K562 (cell line): ENCODE data around the gene NHLRC2. TPM values are rescaled to one million over a fixed set of nuclear protein-coding genes. Genes with fewer than 3 reads are reported as not detected.

Experiments
- ATAC-seq: fragments of 200-7000 bp; cut with Tn5 transposase; 3 replicates; pipeline ENCODE4 v1.9.1; 2020; ENCODE audit warnings: moderate library complexity
- BruUV-seq: library from RNA; stranded (reverse); fragments of 400-500 nt; replicated peaks from 2 replicates; lab custom pipeline; 2021; lab: Mats Ljungman, UMichigan
- CTCF ChIA-PET: fragments of 300-600 bp; formaldehyde crosslinking; extraction: SDS; loops from one replicate; lab custom pipeline; 2021; ENCODE audit warnings: low intra/inter-chr PET ratio; lab: Yijun Ruan, JAX
- POLR2A ChIA-PET: fragments of 300-600, 350-650 bp; sonication (Branson Sonifier 250); formaldehyde crosslinking; extraction: SDS; loops from one replicate; lab custom pipeline; 2021; ENCODE audit warnings: antibody characterized with exemption, inconsistent platforms; lab: Yijun Ruan, JAX
- DNase-seq, 4 experiments: peaks; one replicate each; pipeline versions ENCODE4 v3.0.0 to v3.0.0-alpha.2; 2011 to 2018; ENCODE audit warnings: low spot score in 3 of 4, mixed read lengths in 3 of 4; ENCODE audit errors: extremely low read depth in 1 of 4
- FAIRE-seq: peaks from 2 replicates; lab custom pipeline; 2011; peaks lifted over from hg19 to GRCh38; lab: Jason Lieb, UNC
- H2AFZ ChIP-seq: 2 replicates; pipeline ENCODE4 v1.6.0; 2011; ENCODE audit warnings: low read depth, low read length, control low read depth, inconsistent platforms
- H3K27ac ChIP-seq: fragments of 200-600 bp; 3 replicates; pipeline ENCODE4 v1.8.0; 2011; ENCODE audit warnings: low read depth, mild to moderate bottlenecking, control low read depth, inconsistent platforms, low read length, moderate library complexity, mixed read lengths; ENCODE audit errors: extremely low read depth
- H3K27me3 ChIP-seq, 2 experiments: fragments of 300-600 bp in 1 of 2; 2 replicates in 1 of 2; 3 replicates in 1 of 2; pipeline versions ENCODE4 v1.6.0 to v1.8.0; 2011; ENCODE audit warnings: inconsistent platforms in 2 of 2, low read length in 2 of 2, mild to moderate bottlenecking in 1 of 2, mixed read lengths in 1 of 2, moderate library complexity in 1 of 2; ENCODE audit not compliant: control insufficient read depth in 2 of 2, insufficient read depth in 2 of 2
- H3K36me3 ChIP-seq: fragments of 300-600 bp; 3 replicates; pipeline ENCODE4 v1.8.0; 2011; ENCODE audit warnings: mild to moderate bottlenecking, low read length, inconsistent platforms; ENCODE audit not compliant: control insufficient read depth, insufficient read depth
- H3K4me1 ChIP-seq, 2 experiments: fragments of 200-600 bp in 1 of 2; replicated peaks in 1 of 2; 2 replicates in 1 of 2; 3 replicates in 1 of 2; pipeline versions ENCODE4 v1.5.1 to v1.8.0; 2011; ENCODE audit warnings: inconsistent platforms in 2 of 2, low read length in 2 of 2, mild to moderate bottlenecking in 1 of 2, mixed read lengths in 1 of 2, moderate library complexity in 1 of 2; ENCODE audit not compliant: control insufficient read depth in 2 of 2, insufficient read depth in 2 of 2
- H3K4me2 ChIP-seq: 2 replicates; pipeline ENCODE4 v1.6.1; 2011; ENCODE audit warnings: low read length, control low read depth, inconsistent platforms, mixed read lengths; ENCODE audit not compliant: insufficient read depth
- H3K4me3 ChIP-seq: fragments of 200-600 bp; sonication (generic), shearing (Covaris generic); 2 replicates; pipeline ENCODE4 v1.5.1; 2016; ENCODE audit warnings: control low read depth, inconsistent platforms
- H3K79me2 ChIP-seq: fragments of 200-600 bp; 3 replicates; pipeline ENCODE4 v1.8.0; 2011; ENCODE audit warnings: low read length, inconsistent platforms; ENCODE audit not compliant: control insufficient read depth, insufficient read depth
- H3K9ac ChIP-seq, 2 experiments: 2 replicates each; pipeline versions ENCODE4 v1.6.0 to v1.6.1; 2011; ENCODE audit warnings: low read depth in 2 of 2, low read length in 2 of 2, control low read depth in 1 of 2, inconsistent platforms in 1 of 2, mild to moderate bottlenecking in 1 of 2, mixed read lengths in 1 of 2; ENCODE audit not compliant: insufficient read depth in 1 of 2
- H3K9me1 ChIP-seq: one replicate; pipeline ENCODE4 v1.6.0; 2011; ENCODE audit warnings: inconsistent platforms, mild to moderate bottlenecking, low read length, moderate library complexity; ENCODE audit not compliant: control insufficient read depth, insufficient read depth
- H3K9me3 ChIP-seq: replicated peaks from 2 replicates; pipeline ENCODE4 v1.5.1; 2011; ENCODE audit warnings: low read depth, low read length, inconsistent platforms; ENCODE audit not compliant: control insufficient read depth, insufficient read depth
- H4K20me1 ChIP-seq: replicated peaks from 2 replicates; pipeline ENCODE4 v1.6.1; 2011; ENCODE audit warnings: low read length, inconsistent platforms, mixed read lengths; ENCODE audit not compliant: control insufficient read depth, insufficient read depth
- CCNT2 ChIP-seq: IDR thresholded peaks from 2 replicates; pipeline ENCODE4 v1.6.1; 2011; ENCODE audit warnings: borderline replicate concordance, low read depth, mild to moderate bottlenecking, moderate library complexity, mixed read lengths, low read length; ENCODE audit not compliant: insufficient read length; ENCODE audit errors: extremely low read depth
- FOXA1 ChIP-seq: fragments of 450-650 bp; IDR thresholded peaks from 2 replicates; pipeline ENCODE4 v1.6.1; 2016; ENCODE audit warnings: mild to moderate bottlenecking, borderline replicate concordance
- HDAC8 ChIP-seq: fragments of 450-650 bp; IDR thresholded peaks from 2 replicates; pipeline ENCODE4 v1.6.1; 2016; ENCODE audit warnings: mild to moderate bottlenecking, missing genetic modification characterization, moderate library complexity, missing compliant biosample characterization
- NCOA4 ChIP-seq: fragments of 450-650 bp; IDR thresholded peaks from 2 replicates; pipeline ENCODE4 v1.6.1; 2018; ENCODE audit warnings: mild to moderate bottlenecking; ENCODE audit not compliant: partially characterized antibody
- RB1 ChIP-seq: fragments of 450-650 bp; IDR thresholded peaks from 2 replicates; pipeline ENCODE4 v1.6.1; 2017; ENCODE audit warnings: low read depth, mild to moderate bottlenecking
- SIN3A ChIP-seq, 2 experiments: fragments of 150-350 bp in 1 of 2; IDR thresholded peaks; 2 replicates each; pipeline ENCODE4 v1.6.1; 2011 to 2016; ENCODE audit warnings: borderline replicate concordance in 2 of 2, low read depth in 2 of 2, low read length in 2 of 2, mild to moderate bottlenecking in 2 of 2, moderate library complexity in 2 of 2; ENCODE audit not compliant: control insufficient read depth in 1 of 2
- SMARCA4 ChIP-seq: fragments of 450-650 bp; IDR thresholded peaks from 2 replicates; pipeline ENCODE4 v1.6.1; 2016
- SMARCA5 ChIP-seq: fragments of 450-650 bp; IDR thresholded peaks from 2 replicates; pipeline ENCODE4 v1.6.1; 2016
- SP2 ChIP-seq: IDR thresholded peaks from 2 replicates; pipeline ENCODE4 v1.6.1; 2011; ENCODE audit warnings: mild to moderate bottlenecking, low read depth, low read length, moderate library complexity; ENCODE audit not compliant: poor library complexity, severe bottlenecking; ENCODE audit errors: extremely low read depth
- ZNF134 ChIP-seq: fragments of 250-450 bp; sonication (Bioruptor Pico); conservative IDR thresholded peaks from 2 replicates; pipeline ENCODE4 v1.4.0; 2020
- ZNF780A ChIP-seq: fragments of 250-450 bp; sonication (Bioruptor Pico); IDR thresholded peaks from 2 replicates; pipeline ENCODE4 v1.5.0; 2021; ENCODE audit warnings: mild to moderate bottlenecking
- in situ Hi-C: fragments of 300-500 bp; cut with MboI; formaldehyde crosslinking; loops from 4 replicates; pipeline ENCODE4 v1.15.0; 2018; ENCODE audit warnings: inconsistent platforms, mixed read lengths
- intact Hi-C: fragments of 100-400 bp; cut with micrococcal nuclease; formaldehyde crosslinking; loops from 2 replicates; pipeline ENCODE4 v1.14.2; 2022
- polyA plus RNA-seq, 8 experiments: library from polyadenylated mRNA; depleted of rRNA in 4 of 8; stranded (reverse) in 5 of 8; unstranded in 3 of 8; fragments of >200 nt; fragmentation: Nextera tagmentation in 2 of 8; fragmentation: Illumina TruSeq in 1 of 8; extraction: Ambion mirVana in 2 of 8; extraction: Trizol in 1 of 8; gene quantifications; 2 replicates each; pipeline versions ENCODE4 v1.2.1 to v1.2.3, GENCODE V29; 2011 to 2014; ENCODE audit warnings: inconsistent platforms in 1 of 8, missing spikeins in 1 of 8
- total RNA-seq, 7 experiments: library from RNA; depleted of rRNA in 6 of 7; stranded (reverse); fragments of >200 nt in 6 of 7; fragmentation: Illumina TruSeq in 2 of 7; extraction: Trizol in 2 of 7; gene quantifications; 2 replicates each; pipeline versions ENCODE4 v1.2.1 to v1.2.3, GENCODE V29; 2011 to 2021; ENCODE audit warnings: low replicate concordance in 1 of 7
- TF ChIP-seq, protein P1 (sequence below), 2 experiments: fragments of 250-450 bp in 1 of 2; fragments of 450-650 bp in 1 of 2; sonication (Bioruptor Pico) in 1 of 2; IDR thresholded peaks; 2 replicates each; pipeline versions ENCODE4 v1.6.1 to v1.8.0; 2016 to 2021; ENCODE audit warnings: mild to moderate bottlenecking in 2 of 2, moderate library complexity in 2 of 2, missing compliant biosample characterization in 1 of 2, missing genetic modification characterization in 1 of 2

The NHLRC2 gene
- total and polyA plus RNA-seq, 9 of the 15 experiments (the other 6 are each of a cell fraction or from before 2014, with no cell fraction given), result 1.5 to 22.4 (median 10.3) TPM

DNA sequence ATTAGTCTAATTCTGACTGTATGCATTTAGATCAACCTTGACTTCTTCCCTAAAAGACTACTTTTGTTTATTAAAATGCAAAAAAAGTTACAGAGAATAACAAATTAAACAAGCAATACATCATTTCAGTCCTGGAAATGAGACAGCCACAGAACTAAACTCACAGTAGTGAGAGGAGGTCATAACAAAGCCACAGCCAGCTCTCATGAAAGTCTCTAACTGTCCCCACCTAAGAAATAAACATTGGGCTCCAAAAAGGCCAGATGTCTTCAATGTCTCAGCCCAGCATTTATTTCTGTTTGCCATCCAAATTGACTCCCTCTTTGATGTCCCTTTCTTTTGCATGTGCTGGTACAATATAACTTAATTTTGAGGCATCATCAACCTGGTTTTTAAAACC is 74.4 kb downstream of the NHLRC2 start:
- POLR2A ChIA-PET, result no interaction called here
- H3K27me3 ChIP-seq, result peaks cover 0 to 5% of the 10 kb centered on the region in 2 experiments; a peak in 1 of 5 replicates
- no TSS peak for BruUV-seq
- H3K4me1 ChIP-seq, result no peaks in the 10 kb centered on the region; a peak in 1 of 5 replicates
- TF ChIP-seq SP2 (no peak), ZNF134 (CRISPR knock-in tag) (no peak), SMARCA5 (no peak), HDAC8 (tag) (no peak), NCOA4 (no peak), ZNF780A (CRISPR knock-in tag) (no peak), SIN3A (IDR thresholded peaks at IDR 0.05; ENCODE audit: borderline replicate concordance in 2 of 2, control insufficient read depth in 1 of 2, low read depth in 2 of 2, low read length in 2 of 2) (no peak), FOXA1 (no peak), RB1 (no peak), SMARCA4 (no peak), CCNT2 (no peak)
- TF ChIP-seq, protein P1, sequence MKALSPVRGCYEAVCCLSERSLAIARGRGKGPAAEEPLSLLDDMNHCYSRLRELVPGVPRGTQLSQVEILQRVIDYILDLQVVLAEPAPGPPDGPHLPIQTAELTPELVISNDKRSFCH (CRISPR knock-in tag; IDR thresholded peaks at IDR 0.05), result no peak
- TF ChIP-seq, protein P1 (tag; IDR thresholded peaks at IDR 0.05), result no peak
- no peaks in the 10 kb centered on the region for H3K9me1 ChIP-seq
- H3K4me3 ChIP-seq, result no peak overlapping the region
- no peaks in the 10 kb centered on the region for H3K36me3 ChIP-seq
- H4K20me1 ChIP-seq, result no peaks in the 10 kb centered on the region
- no peak overlapping the region for H2AFZ ChIP-seq
- no peak overlapping the region for H3K4me2 ChIP-seq
- CTCF ChIA-PET, result no interaction called here
- ATAC-seq (no peak), FAIRE-seq (no peak), DNase-seq (no peak)
- no peak overlapping the region for H3K27ac ChIP-seq
- intact Hi-C loops, result loop anchor here (10.0 kb wide), 1 partner anchor 176 kb away; no protein-coding TSS in a partner anchor
- no peak overlapping the region for H3K9ac ChIP-seq
- no peaks in the 10 kb centered on the region for H3K79me2 ChIP-seq
- H3K9me3 ChIP-seq, result no peaks in the 10 kb centered on the region
- in situ Hi-C loops, result no loop called here
